Measurements from ENCODE around the gene TMEM240.
"Not testable (repeated sequence)": the region's sequence is repeated elsewhere in the genome, so short reads cannot be mapped to it uniquely, and the experiment has no call there.

Gene TMEM240

GRCh38 chr1:1540818-1541628, 599 bp upstream of the TMEM240 start:
- DNase-seq (ENCODE audit: low read depth), result no peak

- DNase-seq (ENCODE audit: low read depth), result no peak
These were observed 924 bp downstream of the TMEM240 start for GRCh38 chr1:1539310-1540089.

GRCh38 chr1:1538989-1539309, 1.5 kb downstream of the TMEM240 start:
- DNase-seq (ENCODE audit: low read depth), result no peak

DNA sequence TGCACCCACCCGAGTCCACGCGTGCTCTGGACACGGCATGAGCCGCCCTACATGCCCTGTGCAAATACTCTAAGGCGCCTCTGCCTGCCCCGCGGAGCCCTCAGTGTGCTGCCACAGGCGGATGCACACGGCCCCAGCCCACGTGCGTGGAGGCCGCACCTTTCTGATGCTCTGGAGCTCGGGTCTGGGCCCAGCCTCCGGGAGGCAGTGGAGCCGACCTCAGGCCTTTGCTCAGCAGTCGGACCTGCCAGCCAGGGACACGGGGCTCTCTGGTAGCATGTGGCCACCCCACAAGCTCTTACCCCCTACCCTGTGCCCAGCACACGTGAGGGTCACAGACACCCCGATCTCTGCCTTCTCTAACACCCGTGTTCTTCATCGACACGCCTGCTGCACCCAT, 2.1 kb downstream of the TMEM240 start:
- no peak for DNase-seq (ENCODE audit: low read depth)

- DNase-seq (ENCODE audit: low read depth), result no peak
These were observed 2.7 kb downstream of the TMEM240 start for GRCh38 chr1:1537626-1538250.

DNA sequence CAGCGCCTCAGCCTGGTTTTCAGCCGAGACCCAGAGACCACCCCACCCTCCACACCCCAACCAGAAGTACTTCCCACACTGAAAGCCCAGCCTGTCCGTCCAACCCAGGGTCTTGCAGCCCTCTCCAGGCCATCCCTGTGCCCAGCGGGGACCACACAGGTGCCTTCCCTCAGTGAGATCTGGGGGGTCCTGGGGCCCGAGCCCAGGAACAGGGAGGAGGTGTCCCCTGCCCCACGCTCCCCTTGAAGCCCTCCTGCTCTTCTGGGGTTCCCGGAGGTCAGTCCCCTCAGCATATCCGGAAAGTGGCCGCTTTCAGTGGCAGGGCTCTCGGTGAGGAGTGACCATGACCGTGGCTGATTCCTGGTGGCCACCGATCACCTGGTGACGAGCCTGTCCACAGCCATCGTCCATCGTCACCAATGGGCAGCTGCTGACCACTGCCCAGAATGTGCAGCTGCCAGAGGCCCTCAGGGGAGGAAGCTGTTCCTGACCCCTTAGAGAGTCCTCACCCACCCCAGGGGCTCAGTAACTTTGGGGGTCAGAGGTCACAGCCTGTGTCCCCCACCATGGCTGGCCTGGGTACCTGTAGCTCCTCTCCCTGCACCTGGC, 3.4 kb downstream of the TMEM240 start:
- no peak for DNase-seq (ENCODE audit: low read depth)

- no peak for DNase-seq (ENCODE audit: low read depth)
These were observed 4.1 kb downstream of the TMEM240 start for GRCh38 chr1:1536019-1536937.

- no peak for DNase-seq (ENCODE audit: low read depth)
These were observed 5.0 kb downstream of the TMEM240 start for GRCh38 chr1:1535201-1536018.

DNA sequence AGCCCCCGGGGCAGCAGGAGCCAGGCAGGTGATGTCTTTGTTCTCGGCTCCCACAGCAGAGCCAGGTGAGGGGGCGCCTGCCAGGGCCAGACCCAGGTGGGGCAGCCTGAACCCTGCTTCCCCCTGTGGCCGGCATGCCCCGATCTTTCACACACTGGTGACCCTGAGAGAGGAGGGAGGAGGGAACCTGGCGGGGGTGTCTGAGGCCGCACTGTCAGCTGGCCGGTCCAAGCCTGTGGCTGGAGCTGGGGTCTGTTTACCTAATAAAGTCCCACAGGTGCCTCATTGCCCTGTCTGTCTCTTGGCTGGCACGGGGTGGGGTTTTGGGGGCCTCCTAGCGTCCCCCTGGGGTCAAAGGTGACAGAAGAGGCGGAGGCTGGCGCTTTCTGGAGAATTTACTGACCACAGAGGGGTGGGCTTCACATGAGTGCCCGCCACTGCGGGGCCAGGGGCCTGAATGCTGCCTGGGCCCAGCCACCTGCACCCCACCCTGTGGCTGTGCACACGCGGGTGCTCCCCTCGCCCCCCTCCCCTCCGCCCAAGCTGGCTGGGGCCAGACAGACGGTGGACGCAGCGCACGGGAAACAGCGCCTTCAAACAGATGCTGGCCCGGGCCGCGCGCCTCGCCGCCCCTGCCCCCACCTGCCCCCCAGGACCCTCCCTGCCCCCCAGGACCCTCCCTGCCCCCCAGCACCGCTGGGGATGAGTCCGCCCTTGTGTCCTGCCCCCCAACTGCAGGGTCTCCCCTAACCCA, 5.8 kb downstream of the TMEM240 start:
- no peak for DNase-seq (ENCODE audit: low read depth)

GRCh38 chr1:1533894-1534291, 6.5 kb downstream of the TMEM240 start:
- DNase-seq (ENCODE audit: low read depth), result not testable (repeated sequence)

GRCh38 chr1:1533176-1533893, 7.1 kb downstream of the TMEM240 start:
- not testable (repeated sequence) for DNase-seq (ENCODE audit: low read depth)

- DNase-seq (ENCODE audit: low read depth), result no peak
These were observed 8.5 kb downstream of the TMEM240 start for GRCh38 chr1:1531947-1532346.

GRCh38 chr1:1529936-1530335, 10.5 kb downstream of the TMEM240 start:
- DNase-seq (ENCODE audit: low read depth), result no peak

DNA sequence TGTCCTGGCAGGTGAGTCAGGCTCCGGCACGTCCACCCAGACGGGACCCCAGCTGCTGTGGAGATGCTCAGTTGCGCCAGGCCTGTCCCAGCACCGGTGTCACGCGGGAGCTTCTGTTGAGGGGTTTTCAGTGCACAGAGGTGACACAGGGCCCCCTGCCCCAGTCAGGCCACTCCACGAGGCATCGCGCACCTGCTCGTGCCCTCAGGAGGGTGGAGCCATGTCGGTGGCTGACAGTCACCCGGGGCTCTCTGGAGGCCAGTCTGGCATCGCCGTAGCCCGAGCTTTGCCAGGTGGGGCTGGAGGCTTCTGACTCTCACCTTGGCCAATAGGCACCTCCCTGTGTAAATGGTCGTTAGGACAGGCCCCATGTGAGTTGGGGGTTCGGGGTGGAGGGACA, 11.1 kb downstream of the TMEM240 start:
- no peak for DNase-seq (ENCODE audit: low read depth)

DNA sequence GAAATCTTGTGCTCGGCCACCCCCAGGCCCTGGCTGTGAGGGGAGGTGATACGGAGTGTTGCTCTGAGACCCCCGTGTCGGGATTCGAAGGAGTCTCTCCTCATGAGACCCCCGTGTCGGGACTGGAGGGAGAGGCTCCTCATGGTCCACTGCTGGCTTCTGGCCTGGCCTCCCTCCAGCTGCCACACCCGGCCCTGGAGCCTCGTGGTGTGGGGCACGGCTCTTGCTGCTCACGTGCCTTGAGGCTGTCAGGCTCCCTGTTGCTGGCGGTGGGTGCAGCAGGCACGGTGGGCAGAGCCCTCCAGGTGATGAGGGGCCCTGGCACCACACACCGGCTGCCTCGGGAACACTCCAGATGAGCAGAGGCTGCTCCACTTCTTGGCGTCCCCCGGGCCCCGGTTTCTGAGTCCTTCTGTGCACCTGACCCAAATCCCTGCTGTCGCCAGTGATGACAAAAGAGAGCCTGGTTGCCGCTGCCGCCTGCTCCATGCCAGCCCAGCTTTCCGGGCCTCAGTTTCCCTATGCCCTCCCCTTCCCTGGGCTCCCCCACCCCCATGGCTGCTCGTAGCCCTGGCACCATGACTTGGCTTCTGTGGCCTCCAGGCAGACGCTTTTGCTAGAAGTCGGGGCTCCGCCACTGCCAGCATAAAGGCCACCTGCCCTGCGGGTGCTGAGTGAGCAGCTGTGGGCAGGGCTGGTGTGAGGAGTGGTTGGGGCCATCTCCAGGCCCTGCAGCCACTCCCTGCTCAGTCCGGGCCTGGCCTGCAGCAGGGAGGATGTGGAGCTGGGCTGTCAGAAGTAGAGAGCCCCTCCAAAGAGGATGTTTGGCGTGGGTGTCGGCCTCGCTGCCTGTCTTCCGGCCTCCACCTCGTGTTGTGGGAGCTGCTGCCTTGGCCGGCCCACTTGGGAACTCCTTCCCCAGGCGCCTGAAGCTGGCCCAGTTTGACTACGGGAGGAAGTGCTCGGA, 11.8 kb downstream of the TMEM240 start:
- no peak for DNase-seq (ENCODE audit: low read depth)

- no peak for DNase-seq (ENCODE audit: low read depth)
These were observed 13.2 kb downstream of the TMEM240 start for GRCh38 chr1:1527092-1527816.

- not testable (repeated sequence) for DNase-seq (ENCODE audit: low read depth)
These were observed 13.9 kb downstream of the TMEM240 start for GRCh38 chr1:1526476-1526875.
